NCI-H2196 (cell line): ENCODE measurements around the gene IL17REL.

ENCODE experiments used
- DNase-seq: peaks from one replicate; lab custom pipeline; 2025; ENCODE audit not compliant: unreplicated experiment; lab: John Stamatoyannopoulos, UW

The IL17REL gene

DNA sequence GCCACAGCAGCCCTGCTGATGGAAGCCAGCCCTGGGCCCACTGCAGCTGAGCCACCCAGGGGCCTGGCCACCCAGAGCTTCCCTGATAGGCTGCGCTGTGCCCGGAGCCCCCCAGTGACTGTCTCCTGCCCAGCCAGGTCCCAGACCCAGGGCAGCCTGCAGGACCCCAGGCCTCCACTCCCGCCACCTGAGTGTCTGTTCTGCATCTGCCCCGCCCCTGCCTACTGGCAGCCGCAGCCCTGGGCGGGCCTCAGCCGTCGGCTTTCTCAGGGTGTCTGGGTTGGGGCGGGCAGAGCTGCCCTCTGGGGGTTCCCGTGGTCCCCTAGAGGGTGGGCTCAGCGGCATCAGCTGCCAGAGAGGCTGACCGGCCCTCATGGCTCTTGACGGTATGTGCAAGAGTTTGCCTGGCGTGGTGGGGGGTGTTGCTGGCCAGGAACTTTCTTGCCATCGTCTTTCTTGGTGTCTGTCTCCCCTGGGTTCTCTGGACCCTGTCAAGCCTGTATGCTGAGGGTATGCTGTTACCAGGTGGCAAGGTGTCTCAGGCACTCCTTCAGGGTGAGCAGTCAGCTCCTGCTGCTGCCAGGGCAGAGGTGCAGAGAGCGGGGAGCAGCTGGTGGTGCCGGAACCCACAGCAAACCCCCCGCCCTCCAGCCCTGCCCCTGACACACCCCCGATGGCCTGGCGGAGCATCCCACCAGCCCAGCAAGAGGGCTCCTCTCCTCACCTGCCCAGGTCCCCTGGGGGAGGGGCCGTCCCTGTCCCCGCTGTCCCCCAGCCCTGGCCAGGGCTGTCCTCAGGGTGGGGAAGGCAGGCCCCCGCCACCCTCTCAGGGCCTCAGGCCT lies 64.2 kb downstream of the IL17REL start:
- no peak for DNase-seq

DNA sequence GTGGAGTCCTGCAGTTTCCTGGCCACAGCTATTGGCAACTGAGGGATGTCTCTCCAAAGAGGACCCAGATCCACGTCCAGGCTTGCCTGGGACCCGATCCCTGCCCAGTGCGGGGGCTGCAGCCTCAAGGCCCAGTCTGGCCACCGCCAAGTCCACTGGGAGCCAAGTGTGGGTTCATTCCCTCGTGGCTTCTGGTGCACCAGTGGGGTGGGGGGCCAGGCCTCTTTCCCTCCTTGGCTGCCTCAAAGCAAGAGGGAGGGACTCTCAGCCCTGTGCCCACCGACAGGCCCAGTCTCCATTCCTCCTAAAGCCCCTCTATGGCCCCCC lies 65.3 kb downstream of the IL17REL start:
- no peak for DNase-seq

GRCh38 chr22:49946612-49947295 lies 65.8 kb downstream of the IL17REL start:
- no peak for DNase-seq

GRCh38 chr22:49945042-49945794 lies 67.3 kb downstream of the IL17REL start:
- peak; percentile 85 for DNase-seq
